Tibial artery (tissue), 4 donors: Measurements from ENCODE around the gene DRD3.

Source experiments
- DNase-seq, 2 donors: peaks; one replicate each; pipeline ENCODE4 v3.0.0-alpha.2; 2019
- H3K27ac ChIP-seq, 2 donors: fragments of 200-600 bp; sonication (generic) in 1 of 2; 1 replicate in 1 of 2; 2 replicates in 1 of 2; pipeline ENCODE4 v1.5.1; 2018 to 2019; ENCODE audit warnings: mild to moderate bottlenecking in 1 of 2
- H3K27me3 ChIP-seq, 2 donors: fragments of 200-600 bp; sonication (generic) in 1 of 2; one replicate each; pipeline versions ENCODE4 v1.5.1 to v1.6.0; 2016 to 2019
- H3K36me3 ChIP-seq, 3 donors: fragments of 200-600 bp; sonication (generic) in 2 of 3; one replicate each; pipeline ENCODE4 v1.5.1; 2016 to 2019; ENCODE audit warnings: mild to moderate bottlenecking in 2 of 3
- H3K4me1 ChIP-seq, 4 donors: fragments of 200-600 bp; sonication (generic) in 2 of 4; 1 replicate in 3 of 4; 2 replicates in 1 of 4; pipeline ENCODE4 v1.5.1; 2016 to 2019
- H3K4me3 ChIP-seq, 2 donors: fragments of 200-600 bp; sonication (generic) in 1 of 2; 1 replicate in 1 of 2; 2 replicates in 1 of 2; pipeline ENCODE4 v1.5.1; 2018 to 2019; ENCODE audit warnings: mild to moderate bottlenecking in 2 of 2
- H3K9me3 ChIP-seq, 3 donors: fragments of 200-600 bp; sonication (generic) in 1 of 3; one replicate each; pipeline ENCODE4 v1.5.1; 2016 to 2019
- intact Hi-C: fragments of 100-400 bp; cut with DNase I; formaldehyde crosslinking; loops from one replicate; pipeline ENCODE4 v1.15.0; 2023; ENCODE audit warnings: low total_unique reads
- TF ChIP-seq, protein P1 (sequence below), 2 experiments: fragments of 200-600 bp in 1 of 2; fragments of 450-650 bp in 1 of 2; IDR thresholded peaks; one replicate each; pipeline ENCODE4 v1.5.1; 2017 to 2019; ENCODE audit warnings: antibody characterized with exemption in 2 of 2, mild to moderate bottlenecking in 1 of 2, moderate library complexity in 1 of 2

DRD3 gene

DNA sequence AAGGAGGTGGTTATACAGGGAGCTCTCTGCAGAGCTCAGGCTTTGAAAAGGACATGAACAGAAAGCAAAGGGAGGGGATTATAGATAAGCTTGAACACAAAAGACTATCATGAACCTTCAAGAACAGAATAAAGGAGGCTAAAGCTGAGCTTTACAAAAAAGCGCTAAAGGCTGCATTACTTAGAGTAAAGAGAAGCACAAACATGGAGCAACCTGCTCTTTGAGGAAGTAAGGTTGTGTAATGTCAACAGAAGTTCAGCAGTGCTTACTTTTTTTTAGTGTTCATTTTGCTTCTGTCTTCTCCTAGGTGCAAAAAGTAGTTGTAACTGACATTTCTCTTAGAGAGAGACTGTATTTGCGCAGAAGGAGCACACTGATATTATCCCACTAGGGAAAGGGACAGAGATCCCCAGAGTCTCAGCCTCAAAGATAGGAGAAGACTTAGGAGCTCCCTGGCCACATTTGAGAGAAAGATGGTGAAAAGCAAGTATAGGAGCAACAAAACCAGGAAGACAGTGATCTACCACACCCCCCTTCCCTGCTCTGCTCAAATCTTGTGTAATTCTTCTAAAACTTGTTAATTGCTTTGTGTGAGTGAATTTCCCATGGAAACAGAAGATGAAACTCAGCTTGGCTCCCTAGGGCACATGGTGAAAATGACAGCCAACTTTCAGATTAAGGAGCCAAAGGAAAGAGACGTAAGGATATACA lies 67.6 kb downstream of the DRD3 start:
- DNase-seq, result no peak
- intact Hi-C loops, result no loop called here
- Histone ChIP-seq H3K9me3 (no peaks in the 10 kb centered on the region), H3K36me3 (no peaks in the 10 kb centered on the region), H3K27ac (no peak overlapping the region), H3K27me3 (no peaks in the 10 kb centered on the region), H3K4me3 (no peak overlapping the region), H3K4me1 (no peaks in the 10 kb centered on the region)
- TF ChIP-seq, protein P1, sequence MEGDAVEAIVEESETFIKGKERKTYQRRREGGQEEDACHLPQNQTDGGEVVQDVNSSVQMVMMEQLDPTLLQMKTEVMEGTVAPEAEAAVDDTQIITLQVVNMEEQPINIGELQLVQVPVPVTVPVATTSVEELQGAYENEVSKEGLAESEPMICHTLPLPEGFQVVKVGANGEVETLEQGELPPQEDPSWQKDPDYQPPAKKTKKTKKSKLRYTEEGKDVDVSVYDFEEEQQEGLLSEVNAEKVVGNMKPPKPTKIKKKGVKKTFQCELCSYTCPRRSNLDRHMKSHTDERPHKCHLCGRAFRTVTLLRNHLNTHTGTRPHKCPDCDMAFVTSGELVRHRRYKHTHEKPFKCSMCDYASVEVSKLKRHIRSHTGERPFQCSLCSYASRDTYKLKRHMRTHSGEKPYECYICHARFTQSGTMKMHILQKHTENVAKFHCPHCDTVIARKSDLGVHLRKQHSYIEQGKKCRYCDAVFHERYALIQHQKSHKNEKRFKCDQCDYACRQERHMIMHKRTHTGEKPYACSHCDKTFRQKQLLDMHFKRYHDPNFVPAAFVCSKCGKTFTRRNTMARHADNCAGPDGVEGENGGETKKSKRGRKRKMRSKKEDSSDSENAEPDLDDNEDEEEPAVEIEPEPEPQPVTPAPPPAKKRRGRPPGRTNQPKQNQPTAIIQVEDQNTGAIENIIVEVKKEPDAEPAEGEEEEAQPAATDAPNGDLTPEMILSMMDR (IDR thresholded peaks at IDR 0.05), result no peak

DNA sequence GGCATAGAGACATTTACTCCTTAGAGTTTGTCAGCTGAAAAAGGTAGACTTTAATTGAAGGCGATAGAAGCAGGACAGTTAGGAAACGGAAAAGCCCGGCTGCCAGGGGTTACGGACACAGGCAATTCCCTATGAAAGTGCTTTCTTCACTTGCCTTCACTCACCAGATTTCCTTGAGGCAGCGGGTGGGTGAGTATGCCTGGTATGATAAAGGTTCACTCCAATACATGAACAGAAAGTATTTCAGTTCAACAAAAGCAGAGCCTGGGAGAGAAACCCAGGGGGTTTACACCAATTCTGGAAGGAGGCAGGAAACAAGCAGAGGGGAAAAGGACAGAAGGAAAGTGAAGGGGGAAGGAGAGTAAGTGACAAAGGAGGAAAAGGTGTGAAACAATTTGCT lies 68.4 kb downstream of the DRD3 start:
- no peak overlapping the region for H3K27ac ChIP-seq
- no peaks in the 10 kb centered on the region for H3K4me1 ChIP-seq
- DNase-seq, result no peak
- H3K4me3 ChIP-seq, result no peak overlapping the region
- H3K9me3 ChIP-seq, result no peaks in the 10 kb centered on the region
- intact Hi-C loops, result no loop called here
- TF ChIP-seq, protein P1 (IDR thresholded peaks at IDR 0.05), result no peak
- no peaks in the 10 kb centered on the region for H3K36me3 ChIP-seq
- H3K27me3 ChIP-seq, result no peaks in the 10 kb centered on the region

DNA sequence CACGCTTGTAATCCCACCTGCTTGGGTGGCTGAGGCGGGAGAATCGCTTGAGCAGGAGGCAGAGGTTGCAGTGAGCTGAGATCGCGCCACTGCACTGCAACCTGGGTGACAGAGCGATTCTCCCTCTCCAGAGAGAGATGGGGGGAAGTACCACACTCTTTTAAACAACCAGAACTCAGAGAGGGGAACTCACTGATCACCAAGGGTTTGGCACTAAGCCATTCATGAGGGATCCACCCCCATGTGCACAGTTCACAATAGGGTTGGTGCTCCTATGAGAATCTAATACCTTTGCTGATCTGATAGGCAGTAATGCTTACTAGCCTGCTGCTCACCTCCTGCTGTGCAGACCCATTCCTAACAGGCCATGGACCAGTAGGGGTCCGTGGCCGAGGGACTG lies 70.7 kb downstream of the DRD3 start:
- TF ChIP-seq, protein P1 (IDR thresholded peaks at IDR 0.05), result no peak
- no peak overlapping the region for H3K27ac ChIP-seq
- no peaks in the 10 kb centered on the region for H3K27me3 ChIP-seq
- H3K4me1 ChIP-seq, result no peaks in the 10 kb centered on the region
- intact Hi-C loops, result loop anchor here (5.0 kb wide), 1 partner anchor 986 kb away; no protein-coding TSS in a partner anchor
- no peak overlapping the region for H3K4me3 ChIP-seq
- H3K9me3 ChIP-seq, result no peaks in the 10 kb centered on the region
- no peaks in the 10 kb centered on the region for H3K36me3 ChIP-seq
- no peak for DNase-seq

DNA sequence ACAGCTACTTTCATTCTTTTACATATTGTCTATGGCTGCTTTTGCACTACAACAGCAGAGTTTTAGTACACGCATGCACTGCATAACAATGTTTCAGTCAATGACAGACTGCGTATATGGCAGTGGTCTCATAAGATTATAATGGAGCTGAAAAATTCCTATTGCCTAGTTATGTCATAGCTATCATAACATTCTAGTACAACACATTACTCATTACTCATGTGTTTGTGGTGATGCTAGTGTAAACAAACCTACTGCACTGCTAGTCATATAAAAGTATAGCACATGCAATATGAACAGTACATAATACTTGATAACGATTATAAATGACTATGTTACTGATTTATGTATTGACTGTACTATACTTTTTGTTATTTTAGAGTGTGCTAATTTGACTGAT lies 74.4 kb downstream of the DRD3 start:
- Histone ChIP-seq H3K36me3 (no peaks in the 10 kb centered on the region), H3K27ac (no peak overlapping the region), H3K4me1 (no peaks in the 10 kb centered on the region), H3K4me3 (no peak overlapping the region), H3K27me3 (no peaks in the 10 kb centered on the region), H3K9me3 (no peaks in the 10 kb centered on the region)
- TF ChIP-seq, protein P1 (IDR thresholded peaks at IDR 0.05), result no peak
- intact Hi-C loops, result no loop called here
- no peak for DNase-seq

DNA sequence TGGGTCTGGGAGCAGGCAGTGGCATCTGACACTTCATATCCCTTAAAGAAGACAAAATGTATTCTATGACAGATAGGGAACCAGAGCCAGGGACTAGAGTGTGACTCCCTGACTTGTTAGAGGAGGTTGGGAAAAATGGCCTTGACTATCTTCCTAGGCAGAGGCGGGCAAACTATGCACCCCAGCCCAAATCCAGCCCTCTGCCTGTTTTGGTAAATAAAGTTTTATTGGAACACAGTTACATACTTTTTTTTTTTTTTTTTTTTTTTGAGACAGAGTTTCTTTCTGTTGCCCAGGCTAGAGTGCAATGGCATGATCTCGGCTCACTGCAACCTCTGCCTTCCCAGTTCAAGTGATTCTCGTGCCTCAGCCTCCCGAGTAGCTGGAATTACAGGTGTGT lies 75.0 kb downstream of the DRD3 start:
- Histone ChIP-seq H3K27me3 (no peaks in the 10 kb centered on the region), H3K27ac (no peak overlapping the region), H3K4me1 (no peaks in the 10 kb centered on the region), H3K4me3 (no peak overlapping the region), H3K36me3 (no peaks in the 10 kb centered on the region), H3K9me3 (no peaks in the 10 kb centered on the region)
- DNase-seq, result no peak
- TF ChIP-seq, protein P1 (IDR thresholded peaks at IDR 0.05), result no peak
- intact Hi-C loops, result no loop called here

DNA sequence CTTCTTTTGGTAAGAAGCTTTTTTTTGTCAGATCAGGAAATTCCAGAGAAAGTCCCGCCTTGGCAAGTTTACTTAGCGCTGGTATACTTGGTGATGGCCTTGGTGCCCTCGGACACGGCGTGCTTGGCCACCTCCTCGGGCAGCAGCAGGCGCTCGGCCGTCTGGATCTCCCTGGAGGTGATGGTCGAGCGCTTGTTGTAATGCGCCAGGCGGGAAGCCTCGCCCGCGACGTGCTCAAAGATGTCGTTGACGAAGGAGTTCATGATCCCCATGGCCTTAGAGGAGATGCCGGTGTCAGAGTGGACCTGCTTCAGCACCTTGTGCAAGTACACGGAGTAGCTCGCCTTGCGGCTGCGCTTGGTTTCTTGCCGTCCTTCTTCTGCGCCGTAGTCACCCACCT lies 75.7 kb downstream of the DRD3 start:
- Histone ChIP-seq H3K27ac (no peak overlapping the region), H3K4me3 (no peak overlapping the region), H3K9me3 (no peaks in the 10 kb centered on the region), H3K27me3 (no peaks in the 10 kb centered on the region), H3K36me3 (no peaks in the 10 kb centered on the region), H3K4me1 (no peaks in the 10 kb centered on the region)
- DNase-seq, result no peak
- TF ChIP-seq, protein P1 (IDR thresholded peaks at IDR 0.05), result no peak
- intact Hi-C loops, result no loop called here
